Measurements from ENCODE around the gene ADAM22.

DNA sequence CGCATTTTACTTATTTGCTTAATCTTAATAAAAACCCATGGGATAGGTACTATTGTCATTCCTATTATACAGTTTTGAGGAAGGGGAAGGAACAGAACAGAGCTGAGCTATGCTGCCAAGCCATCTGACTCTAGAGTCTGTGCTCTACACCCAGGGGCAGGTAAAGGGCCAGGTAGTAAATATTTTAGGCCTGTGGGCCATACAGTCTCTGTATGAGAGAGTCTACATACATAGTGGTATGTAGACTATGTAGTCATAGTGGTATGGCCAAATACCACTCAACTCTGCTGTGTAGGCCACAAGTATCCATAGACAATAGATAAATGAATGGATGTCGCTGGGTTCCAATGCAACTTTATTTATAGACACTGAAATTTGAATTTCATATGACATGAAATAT, 289.2 kb downstream of the ADAM22 start:
- TF ChIP-seq CTCF (IDR thresholded peaks at IDR 0.05) (no peak), POLR2A (IDR thresholded peaks at IDR 0.05) (no peak)
